ENCODE measurements around the gene DOCK3. TPM values are rescaled to one million over a fixed set of nuclear protein-coding genes. Genes with fewer than 3 reads are reported as not detected.

Gene DOCK3
- polyA plus RNA-seq, 2 of the 4 experiments (the other 2 are of a cell fraction) = 0.40 to 0.46 TPM

DNA sequence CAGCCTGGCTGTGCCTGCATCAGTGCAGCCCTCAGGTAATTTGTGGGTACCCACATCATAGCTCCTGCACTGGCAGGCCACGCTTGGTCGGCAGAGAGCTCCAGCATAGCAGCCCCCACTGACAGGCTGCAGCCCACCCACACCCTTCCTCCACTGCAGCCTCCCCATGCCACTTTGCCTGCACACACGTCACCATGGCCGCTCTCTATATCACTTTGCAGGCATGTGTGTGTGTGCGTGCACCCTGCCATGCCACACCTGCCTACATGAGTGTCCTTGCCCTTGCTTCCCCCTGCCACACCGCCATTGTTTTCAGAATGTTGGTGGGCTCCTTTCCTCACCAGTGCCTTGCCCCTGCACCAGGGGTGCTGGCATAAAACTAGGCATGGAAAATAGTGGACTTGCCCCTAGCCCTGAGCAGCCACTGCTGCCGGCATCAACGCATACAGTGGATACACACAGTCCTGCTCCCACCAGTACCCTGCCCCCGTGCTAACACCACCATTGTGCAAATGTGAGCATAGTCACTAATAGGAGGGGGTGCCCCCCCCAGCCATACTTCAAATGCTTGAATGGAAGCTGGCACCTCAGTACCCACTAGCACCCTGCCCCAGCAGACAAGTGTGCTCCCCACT, 431.6 kb downstream of the DOCK3 start:
- no peak for TF ChIP-seq EHF (CRISPR knock-in tag; IDR thresholded peaks at IDR 0.05)
- TF ChIP-seq NFE2L2 (conservative IDR thresholded peaks at IDR 0.05; ENCODE audit: low read length) = no peak
- no peak for TF ChIP-seq HOXB5 (CRISPR knock-in tag; IDR thresholded peaks at IDR 0.05)
- no peak for TF ChIP-seq FOXS1 (CRISPR knock-in tag; IDR thresholded peaks at IDR 0.05)
- no peak for TF ChIP-seq NPAS2 (CRISPR knock-in tag; IDR thresholded peaks at IDR 0.05; ENCODE audit: borderline replicate concordance)
- no peak for TF ChIP-seq ZSCAN20 (CRISPR knock-in tag; IDR thresholded peaks at IDR 0.05)
- no peak for TF ChIP-seq MYC (IDR thresholded peaks at IDR 0.05; ENCODE audit: borderline replicate concordance, low read length)
- TF ChIP-seq, protein P1, sequence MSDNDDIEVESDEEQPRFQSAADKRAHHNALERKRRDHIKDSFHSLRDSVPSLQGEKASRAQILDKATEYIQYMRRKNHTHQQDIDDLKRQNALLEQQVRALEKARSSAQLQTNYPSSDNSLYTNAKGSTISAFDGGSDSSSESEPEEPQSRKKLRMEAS (IDR thresholded peaks at IDR 0.05) = no peak
- TF ChIP-seq HMGXB4 (CRISPR knock-in tag; IDR thresholded peaks at IDR 0.05; ENCODE audit: borderline replicate concordance) = no peak
- no peak for TF ChIP-seq RCOR1 (IDR thresholded peaks at IDR 0.05; ENCODE audit: low read depth, low read length)
- TF ChIP-seq, protein P2, sequence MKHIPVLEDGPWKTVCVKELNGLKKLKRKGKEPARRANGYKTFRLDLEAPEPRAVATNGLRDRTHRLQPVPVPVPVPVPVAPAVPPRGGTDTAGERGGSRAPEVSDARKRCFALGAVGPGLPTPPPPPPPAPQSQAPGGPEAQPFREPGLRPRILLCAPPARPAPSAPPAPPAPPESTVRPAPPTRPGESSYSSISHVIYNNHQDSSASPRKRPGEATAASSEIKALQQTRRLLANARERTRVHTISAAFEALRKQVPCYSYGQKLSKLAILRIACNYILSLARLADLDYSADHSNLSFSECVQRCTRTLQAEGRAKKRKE (CRISPR knock-in tag; IDR thresholded peaks at IDR 0.05; ENCODE audit: low read depth) = no peak
- TF ChIP-seq RARB (CRISPR knock-in tag; IDR thresholded peaks at IDR 0.05) = no peak
- no peak for TF ChIP-seq NR3C1 (IDR thresholded peaks at IDR 0.05)
- no peak for TF ChIP-seq EHMT2 (IDR thresholded peaks at IDR 0.05; ENCODE audit: low read depth)
- TF ChIP-seq ESRRA (IDR thresholded peaks at IDR 0.05; ENCODE audit: borderline replicate concordance, low read length) = no peak
- TF ChIP-seq JUNB (IDR thresholded peaks at IDR 0.05) = no peak
- no peak for TF ChIP-seq RNF2 (IDR thresholded peaks at IDR 0.05; ENCODE audit: borderline replicate concordance, low read depth)
- Histone ChIP-seq H3K27ac (no peak overlapping the region), H3K4me3 (no peak overlapping the region), H3K9me3 (no peaks in the 10 kb centered on the region), H3K4me1 (no peaks in the 10 kb centered on the region), H3K4me2 (no peak overlapping the region)
- ChIA-PET POLR2A (no interaction called here), CTCF (no interaction called here)
- ATAC-seq (no peak), FAIRE-seq (no peak), DNase-seq (ENCODE audit: low read depth in 1 of 2, low spot score in 1 of 2) (no peak)
- 43% methylated on average over 5 of the region's 9 CpGs for WGBS (ENCODE audit: missing lambda C conversion rate)

DNA sequence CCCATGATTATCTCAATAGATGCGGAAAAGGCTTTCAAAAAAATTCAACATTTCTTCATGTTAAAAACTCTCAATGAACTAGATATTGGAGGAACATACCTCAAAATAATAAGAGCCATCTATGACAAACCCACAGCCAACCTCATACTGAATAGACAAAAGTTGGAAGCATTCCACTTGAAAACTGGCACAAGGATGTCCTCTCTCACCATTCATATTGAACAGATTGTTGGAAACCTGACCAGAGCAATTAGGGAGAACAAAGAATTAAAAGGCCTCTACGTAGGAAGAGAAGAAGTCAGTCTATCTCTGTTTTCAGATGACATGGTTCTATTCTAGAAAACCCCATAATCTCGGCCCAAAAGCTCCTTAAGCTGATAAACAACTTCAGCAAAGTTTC, 435.9 kb downstream of the DOCK3 start:
- H3K9me3 ChIP-seq = no peaks in the 10 kb centered on the region
- H3K4me2 ChIP-seq = no peak overlapping the region
- H3K4me1 ChIP-seq = no peaks in the 10 kb centered on the region
- ChIA-PET CTCF (interaction anchor here (1.9 to 2.6 kb wide), 2 partner anchors 9 to 11 kb away, joined by 5 to 8 read pairs; no protein-coding TSS in a partner anchor), POLR2A (interaction anchor here (0.6 kb wide), 1 partner anchor 34 kb away, joined by 3 read pairs; no protein-coding TSS in a partner anchor)
- H3K27ac ChIP-seq = no peak overlapping the region
- FAIRE-seq (no peak), ATAC-seq (no peak), DNase-seq (ENCODE audit: low read depth in 1 of 2, low spot score in 1 of 2) (no peak)
- no peak overlapping the region for H3K4me3 ChIP-seq
- 14% methylated on average over 3 of the region's 3 CpGs for WGBS (ENCODE audit: missing lambda C conversion rate)
- TF ChIP-seq KDM5A (IDR thresholded peaks at IDR 0.05) (no peak), BCL3 (IDR thresholded peaks at IDR 0.05) (no peak), HOXB13 (CRISPR knock-in tag; IDR thresholded peaks at IDR 0.05; ENCODE audit: low read depth) (no peak), ZFP36 (IDR thresholded peaks at IDR 0.05; ENCODE audit: borderline replicate concordance, partially characterized antibody) (no peak), CBX2 (IDR thresholded peaks at IDR 0.05; ENCODE audit: borderline replicate concordance, low read depth) (no peak), ZSCAN20 (CRISPR knock-in tag; IDR thresholded peaks at IDR 0.05) (no peak), ESRRA (IDR thresholded peaks at IDR 0.05; ENCODE audit: borderline replicate concordance, low read length) (no peak), CBX8 (IDR thresholded peaks at IDR 0.05) (no peak), HES2 (IDR thresholded peaks at IDR 0.05) (no peak), ELK1 (IDR thresholded peaks at IDR 0.05; ENCODE audit: low read depth, low read length) (no peak), HOXA7 (CRISPR knock-in tag; IDR thresholded peaks at IDR 0.05) (no peak), HDAC2 (IDR thresholded peaks at IDR 0.05) (no peak), RARB (CRISPR knock-in tag; IDR thresholded peaks at IDR 0.05) (no peak), RFX5 (IDR thresholded peaks at IDR 0.05) (no peak), EHMT2 (IDR thresholded peaks at IDR 0.05; ENCODE audit: low read depth) (no peak), HEYL (CRISPR knock-in tag; IDR thresholded peaks at IDR 0.05) (no peak), ZC3H11A (IDR thresholded peaks at IDR 0.05) (no peak)
- TF ChIP-seq, protein P2 (CRISPR knock-in tag; IDR thresholded peaks at IDR 0.05; ENCODE audit: low read depth) = no peak
- TF ChIP-seq, protein P3, sequence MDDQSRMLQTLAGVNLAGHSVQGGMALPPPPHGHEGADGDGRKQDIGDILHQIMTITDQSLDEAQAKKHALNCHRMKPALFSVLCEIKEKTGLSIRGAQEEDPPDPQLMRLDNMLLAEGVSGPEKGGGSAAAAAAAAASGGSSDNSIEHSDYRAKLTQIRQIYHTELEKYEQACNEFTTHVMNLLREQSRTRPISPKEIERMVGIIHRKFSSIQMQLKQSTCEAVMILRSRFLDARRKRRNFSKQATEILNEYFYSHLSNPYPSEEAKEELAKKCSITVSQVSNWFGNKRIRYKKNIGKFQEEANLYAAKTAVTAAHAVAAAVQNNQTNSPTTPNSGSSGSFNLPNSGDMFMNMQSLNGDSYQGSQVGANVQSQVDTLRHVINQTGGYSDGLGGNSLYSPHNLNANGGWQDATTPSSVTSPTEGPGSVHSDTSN (IDR thresholded peaks at IDR 0.05) = no peak

Data from A549 (cell line).